Middle frontal gyrus (tissue), 1 donor: Measurements from ENCODE around the gene FOXL3.
"Not testable (repeated sequence)": the region's sequence is repeated elsewhere in the genome, so short reads cannot be mapped to it uniquely, and the experiment has no call there.

Source experiments
- DNase-seq: peaks from one replicate; pipeline ENCODE4 v3.0.0-alpha.2; 2015; ENCODE audit warnings: low spot score; ENCODE audit errors: extremely low spot score

Gene FOXL3

DNA sequence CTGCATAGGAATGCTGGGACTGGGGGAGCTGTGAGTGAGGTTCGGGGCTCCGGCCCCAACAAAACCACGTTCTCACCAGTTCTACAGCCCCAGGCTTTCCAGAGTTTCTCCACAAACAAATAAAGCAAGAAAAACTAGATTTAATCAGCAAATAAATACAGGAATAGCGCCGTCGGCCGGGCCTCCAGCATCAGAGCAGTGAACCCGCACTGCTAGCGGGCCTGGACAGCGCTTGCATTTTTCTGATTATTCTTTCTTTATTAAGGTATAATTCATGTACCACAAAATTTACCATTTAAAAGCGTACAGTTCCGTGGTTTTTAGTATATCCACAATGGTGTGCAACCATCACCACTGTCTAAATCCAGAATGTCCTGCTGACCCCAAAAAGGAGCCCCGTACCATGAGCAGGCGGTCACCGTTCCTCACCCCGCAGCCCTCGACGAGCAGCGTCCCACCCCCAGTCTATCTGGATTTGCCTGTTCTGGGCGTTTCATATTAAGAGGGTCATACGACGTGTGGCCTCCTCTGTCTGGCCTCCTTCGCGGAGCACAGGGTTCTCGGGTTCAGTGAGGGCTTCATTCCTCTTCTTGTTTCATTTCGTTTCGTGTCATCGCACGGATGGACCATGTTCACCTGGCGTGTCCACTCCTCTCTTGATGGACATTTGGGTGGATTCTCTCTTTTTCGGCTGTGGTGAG is 35.5 kb upstream of the FOXL3 start:
- no peak for DNase-seq

DNA sequence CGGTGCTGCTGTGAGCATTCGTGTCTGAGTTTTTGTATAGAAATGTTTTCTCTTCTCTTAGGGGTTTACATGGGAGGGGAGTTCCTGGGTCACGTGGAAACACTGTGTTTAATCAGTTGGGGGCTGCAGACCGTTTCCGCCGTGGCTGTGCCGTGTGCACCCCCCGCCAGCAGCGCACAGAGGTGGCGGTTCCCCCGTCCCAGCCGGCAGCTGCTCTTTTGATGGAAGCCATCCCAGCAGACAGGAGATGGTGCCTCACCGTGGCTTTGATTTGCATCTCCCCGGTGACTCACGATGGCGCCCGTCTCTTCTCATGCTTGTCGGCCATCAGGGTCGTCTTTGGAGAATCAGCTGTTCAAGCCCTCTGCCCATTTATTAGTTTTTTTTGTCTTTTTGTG is 34.9 kb upstream of the FOXL3 start:
- DNase-seq = no peak

DNA sequence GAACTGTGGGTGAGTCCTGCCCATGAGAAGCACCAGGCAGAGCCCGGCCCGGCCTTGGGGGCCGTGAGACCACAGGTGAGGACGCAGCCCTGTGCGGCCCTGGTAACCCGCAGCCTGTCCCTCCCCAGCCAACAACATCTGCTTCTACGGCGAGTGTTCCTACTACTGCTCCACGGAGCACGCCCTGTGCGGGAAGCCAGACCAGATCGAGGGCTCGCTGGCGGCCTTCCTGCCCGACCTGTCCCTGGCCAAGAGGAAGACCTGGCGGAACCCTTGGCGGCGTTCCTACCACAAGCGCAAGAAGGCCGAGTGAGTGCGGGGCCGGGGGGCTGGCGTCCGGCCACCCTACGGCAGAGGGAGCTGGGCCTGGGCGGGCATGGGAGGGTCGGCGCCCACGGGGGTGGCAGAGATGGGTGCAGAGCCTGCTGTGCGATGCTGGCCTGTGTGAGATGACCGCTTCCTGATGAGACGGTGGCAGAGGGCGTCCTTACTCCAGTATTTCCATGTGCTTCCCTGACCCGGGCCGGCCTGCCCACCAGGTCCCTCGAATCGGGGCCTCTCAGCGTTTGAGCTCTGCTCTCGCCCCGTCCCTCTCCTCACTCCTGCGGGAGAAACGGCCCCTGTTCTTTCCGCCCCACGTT is 34.1 kb upstream of the FOXL3 start:
- no peak for DNase-seq

DNA sequence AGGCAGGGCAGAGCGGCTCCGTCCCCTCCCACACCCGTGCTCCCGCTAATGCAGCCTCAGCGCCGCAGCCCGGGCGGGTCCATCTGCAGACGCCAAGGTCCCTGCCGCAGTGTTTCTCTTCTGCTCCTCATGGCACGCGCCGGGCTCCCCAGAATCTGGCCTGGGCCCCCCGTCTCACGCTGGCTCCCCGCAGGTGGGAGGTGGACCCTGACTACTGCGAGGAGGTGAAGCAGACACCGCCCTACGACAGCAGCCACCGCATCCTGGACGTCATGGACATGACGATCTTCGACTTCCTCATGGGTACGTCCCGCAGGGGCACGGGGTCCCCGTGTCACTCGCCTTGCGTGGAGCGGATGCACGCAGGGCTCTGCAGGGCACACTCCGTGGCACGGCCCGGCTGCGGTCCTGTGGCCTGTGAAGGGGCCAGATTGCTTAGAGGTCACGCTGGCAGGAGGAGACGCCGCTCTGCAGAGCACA is 33.5 kb upstream of the FOXL3 start:
- no peak for DNase-seq

DNA sequence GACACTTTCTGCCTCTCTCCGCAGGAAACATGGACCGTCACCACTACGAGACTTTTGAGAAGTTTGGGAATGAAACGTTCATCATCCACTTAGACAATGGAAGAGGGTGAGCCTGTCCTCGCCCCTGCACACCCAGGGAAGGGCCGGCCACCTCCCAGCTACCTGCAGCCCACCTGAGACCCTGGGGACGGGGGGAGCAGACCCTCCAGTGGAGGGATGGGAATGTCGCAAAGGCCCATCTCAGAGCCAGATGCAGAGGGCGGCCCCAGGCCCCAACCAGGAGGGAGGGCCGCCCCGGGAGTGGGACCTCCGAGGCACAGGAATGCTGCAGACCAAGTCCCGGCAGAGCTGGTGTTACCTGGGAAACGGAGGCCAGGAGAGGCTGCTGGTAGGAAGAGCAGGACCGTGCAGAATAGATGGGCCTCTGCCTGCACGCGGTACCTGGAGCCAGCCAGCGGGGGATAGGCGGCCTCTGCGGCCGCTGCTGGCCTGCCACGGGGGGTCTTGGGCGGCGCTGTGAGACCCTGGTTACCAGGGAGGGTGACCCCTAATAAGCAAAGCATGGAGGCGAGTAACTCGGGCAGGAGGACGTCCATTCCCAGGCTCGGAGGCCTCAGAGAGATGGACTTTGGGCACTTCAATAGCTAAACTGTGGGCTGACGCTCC is 32.9 kb upstream of the FOXL3 start:
- DNase-seq = no peak

DNA sequence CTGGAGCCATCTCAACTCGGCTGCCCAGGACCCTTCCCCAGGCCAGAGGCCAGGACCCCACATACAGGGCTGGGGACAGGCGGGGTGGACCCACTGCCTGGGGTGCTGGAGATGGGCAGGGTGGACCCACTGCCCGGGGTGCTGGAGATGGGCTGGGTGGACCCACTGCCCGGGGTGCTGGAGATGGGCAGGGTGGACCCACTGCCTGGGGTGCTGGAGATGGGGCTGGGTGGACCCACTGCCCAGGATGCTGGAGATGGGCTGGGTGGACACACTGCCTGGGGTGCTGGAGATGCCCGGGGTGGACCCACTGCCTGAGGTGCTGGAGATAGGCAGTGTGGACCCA is 32.4 kb upstream of the FOXL3 start:
- no peak for DNase-seq

DNA sequence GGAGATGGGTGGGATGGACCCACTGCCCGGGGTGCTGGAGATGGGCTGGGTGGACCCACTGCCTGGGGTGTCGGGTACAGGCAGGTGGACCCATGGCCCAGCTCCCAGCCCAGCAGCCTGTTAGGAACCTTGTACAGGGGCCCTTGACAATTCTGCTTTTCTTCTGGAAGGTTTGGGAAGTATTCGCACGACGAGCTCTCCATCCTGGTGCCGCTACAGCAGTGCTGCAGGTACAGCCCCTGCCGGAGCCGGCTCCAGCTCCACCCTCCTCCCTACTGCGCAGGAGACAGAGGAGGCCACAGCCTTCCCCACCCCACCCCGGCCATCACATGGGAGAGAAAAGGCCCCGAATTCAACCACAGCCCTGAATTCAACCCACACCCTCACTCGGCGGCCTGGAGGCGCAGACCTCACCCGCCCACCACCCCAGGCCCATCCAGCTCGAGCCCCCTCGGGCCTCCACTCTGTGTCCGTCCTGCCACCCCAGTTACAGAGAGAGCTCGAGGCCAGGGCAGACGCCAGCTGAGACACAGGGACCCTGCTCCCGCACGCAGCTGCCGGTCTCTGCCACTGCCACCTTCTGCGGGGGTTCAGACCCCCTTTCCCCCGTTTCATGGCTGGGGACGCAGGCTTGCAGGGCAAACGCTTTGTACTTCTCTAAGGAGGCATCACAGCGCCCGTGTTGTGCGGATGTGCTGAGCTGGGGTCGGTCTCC is 31.3 kb upstream of the FOXL3 start:
- no peak for DNase-seq

DNA sequence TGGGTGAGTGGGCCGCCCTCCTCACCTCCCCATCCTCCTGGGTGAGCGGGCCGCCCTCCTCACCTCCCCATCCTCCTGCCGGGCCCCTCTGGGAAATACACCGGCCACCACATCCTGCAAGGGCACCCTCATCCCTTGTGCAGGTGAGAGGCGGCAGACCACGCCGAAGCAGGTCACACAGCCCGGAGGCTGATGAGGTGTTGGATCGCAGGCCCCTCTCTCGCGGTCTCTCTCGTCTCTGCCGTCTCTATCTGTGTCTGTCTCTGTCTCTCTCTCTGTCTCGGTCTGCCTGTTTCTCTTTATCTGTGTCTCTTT is 30.8 kb upstream of the FOXL3 start:
- no peak for DNase-seq

DNA sequence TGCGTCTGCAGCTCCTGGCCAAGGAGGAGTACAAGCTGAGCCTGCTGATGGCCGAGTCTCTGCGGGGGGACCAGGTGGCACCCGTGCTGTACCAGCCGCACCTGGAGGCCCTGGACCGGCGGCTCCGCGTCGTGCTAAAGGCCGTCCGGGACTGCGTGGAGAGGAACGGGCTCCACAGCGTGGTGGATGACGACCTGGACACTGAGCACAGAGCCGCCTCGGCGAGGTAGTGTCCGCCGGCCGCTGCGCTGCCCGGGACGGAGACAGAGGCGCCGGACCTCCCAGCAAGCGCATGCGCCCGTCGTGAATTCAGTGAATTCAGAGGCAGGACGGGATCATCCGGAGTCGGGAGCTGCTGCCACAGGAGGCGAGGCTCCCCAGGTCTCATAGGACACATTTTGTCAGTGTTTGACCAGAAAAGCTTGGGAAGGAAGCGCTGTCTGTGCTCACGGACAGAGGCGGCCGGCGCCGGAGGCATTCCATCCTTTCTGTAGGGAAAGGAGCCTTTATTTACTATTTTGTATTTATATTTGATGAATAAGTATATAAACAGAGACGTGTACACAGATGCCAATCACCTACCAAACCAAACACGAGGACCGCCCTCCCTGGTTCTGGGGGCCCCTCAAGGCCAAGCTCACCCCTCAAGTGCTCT is 30.1 kb upstream of the FOXL3 start:
- no peak for DNase-seq

DNA sequence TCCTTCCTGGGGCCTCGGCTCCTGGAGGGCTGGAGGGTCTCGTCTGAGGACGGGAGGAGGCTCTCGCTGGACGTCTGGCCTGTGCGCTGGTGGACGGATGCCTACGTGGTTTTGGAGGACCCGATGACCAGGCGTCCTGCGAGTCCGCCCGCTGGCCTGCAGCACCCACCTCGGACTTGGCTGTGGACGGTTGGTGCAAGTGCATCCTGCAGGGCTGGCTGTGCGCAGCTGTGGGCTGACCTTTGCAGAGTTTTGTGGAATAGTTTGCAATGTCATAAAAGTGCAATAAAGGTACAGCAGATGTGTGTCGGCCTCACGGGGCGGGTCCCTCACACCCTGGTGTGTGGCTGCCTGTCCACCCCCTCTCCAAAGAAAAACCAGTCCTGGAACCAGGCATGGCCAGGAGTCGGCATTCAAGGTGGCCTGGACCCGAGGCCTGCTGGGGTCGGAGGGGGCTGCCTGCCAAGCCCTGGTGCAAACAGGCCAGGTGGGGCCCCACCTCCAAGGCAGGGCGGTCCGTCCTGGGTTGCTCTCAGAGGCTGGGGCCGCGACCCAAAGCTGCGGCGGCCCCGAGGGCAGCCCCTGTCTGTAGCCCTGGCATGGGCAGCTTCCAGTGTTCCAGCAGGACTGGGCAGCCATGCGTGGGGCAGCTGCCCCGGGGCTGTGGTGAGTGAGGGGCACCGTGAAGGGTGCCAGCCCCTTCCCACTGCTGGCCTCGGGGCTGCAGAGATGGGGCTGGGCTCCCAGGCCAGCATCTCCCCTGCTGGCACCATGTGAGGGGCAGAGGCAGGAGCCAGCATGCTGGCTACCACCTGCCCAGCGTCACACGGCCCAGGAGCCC is 29.3 kb upstream of the FOXL3 start:
- no peak for DNase-seq

DNA sequence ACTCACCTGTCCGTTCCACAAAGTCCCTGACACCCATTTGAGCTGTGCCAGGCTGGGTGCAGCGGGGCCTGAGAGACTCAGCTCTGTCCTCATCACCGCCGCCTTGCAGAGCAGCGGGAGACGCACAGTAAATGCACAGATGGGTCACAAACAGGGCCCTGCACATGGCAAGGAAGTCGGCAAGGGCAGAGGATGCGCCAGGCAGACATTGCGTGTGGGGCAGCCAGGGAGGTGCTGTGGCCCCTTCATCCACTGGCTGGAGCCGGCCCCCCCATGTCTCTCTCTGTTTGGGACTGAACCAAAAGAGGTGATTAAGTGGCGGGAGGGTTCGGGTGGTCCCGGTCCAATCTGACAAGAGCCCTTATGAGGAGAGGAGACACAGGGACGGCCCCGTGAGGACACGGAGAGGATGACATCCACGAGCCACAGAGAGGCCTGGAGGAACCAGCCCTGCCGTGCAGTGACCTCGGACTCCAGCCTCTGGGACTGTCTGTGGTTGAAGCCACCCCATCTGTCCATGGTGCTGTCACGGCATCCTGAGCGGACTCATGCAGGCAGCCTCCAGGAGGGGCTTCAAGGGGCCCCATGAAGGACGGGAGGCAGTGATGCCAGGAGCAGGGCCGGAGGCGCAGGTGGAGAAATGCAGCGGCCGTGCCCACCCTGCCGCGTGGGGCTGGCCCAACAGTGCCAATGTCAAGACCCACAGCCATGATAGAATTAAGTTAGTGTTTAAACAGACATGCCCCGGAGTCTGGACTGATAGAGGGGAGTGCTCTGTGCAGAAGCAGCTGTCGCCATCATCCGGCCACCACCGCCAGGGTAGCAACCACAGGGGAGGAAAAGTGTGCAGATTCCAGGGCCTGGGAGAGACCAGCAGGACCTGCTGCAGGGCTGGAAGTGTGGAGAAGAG is 28.4 kb upstream of the FOXL3 start:
- no peak for DNase-seq

DNA sequence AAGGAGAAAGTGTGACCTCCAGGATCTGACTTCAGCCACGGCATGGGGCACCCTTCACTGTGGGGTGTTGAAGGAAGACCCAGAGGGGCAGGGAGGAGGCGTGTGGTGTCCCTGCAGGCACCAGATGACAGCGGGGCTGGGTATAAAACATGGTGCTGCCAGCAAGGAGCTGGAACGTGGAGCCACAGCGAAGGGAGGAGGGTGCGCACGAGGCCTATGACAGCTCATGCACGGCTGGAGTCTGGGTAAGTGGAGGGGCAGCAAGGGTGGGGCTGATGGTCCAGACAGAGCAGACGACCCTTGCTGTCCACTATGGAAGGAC is 27.8 kb upstream of the FOXL3 start:
- no peak for DNase-seq

DNA sequence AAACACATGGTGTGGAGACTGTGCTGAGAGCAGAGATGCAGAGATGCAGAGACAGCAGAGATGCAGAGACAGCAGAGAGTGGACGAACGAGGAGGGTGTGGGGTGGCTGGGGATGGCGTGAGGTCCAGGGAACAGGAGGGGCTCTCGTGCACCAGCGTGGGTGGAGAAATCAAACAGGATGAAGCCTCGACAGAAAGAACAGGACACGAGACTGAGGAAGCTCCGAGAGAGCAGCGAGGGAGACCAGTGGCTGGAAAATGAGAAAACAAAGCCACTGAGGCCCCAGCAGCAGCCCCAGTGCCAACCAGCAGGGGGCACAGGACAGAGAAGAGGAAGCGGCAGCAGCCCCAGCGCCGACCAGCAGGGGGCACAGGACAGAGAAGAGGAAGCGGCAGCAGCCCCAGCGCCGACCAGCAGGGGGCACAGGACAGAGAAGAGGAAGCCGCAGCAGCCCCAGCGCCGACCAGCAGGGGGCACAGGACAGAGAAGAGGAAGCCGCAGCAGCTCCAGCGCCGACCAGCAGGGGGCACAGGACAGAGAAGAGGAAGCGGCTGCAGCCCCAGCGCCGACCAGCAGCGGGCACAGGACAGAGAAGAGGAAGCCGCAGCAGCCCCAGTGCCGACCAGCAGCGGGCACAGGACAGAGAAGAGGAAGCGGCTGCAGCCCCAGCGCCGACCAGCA is 27.2 kb upstream of the FOXL3 start:
- DNase-seq = not testable (repeated sequence)

DNA sequence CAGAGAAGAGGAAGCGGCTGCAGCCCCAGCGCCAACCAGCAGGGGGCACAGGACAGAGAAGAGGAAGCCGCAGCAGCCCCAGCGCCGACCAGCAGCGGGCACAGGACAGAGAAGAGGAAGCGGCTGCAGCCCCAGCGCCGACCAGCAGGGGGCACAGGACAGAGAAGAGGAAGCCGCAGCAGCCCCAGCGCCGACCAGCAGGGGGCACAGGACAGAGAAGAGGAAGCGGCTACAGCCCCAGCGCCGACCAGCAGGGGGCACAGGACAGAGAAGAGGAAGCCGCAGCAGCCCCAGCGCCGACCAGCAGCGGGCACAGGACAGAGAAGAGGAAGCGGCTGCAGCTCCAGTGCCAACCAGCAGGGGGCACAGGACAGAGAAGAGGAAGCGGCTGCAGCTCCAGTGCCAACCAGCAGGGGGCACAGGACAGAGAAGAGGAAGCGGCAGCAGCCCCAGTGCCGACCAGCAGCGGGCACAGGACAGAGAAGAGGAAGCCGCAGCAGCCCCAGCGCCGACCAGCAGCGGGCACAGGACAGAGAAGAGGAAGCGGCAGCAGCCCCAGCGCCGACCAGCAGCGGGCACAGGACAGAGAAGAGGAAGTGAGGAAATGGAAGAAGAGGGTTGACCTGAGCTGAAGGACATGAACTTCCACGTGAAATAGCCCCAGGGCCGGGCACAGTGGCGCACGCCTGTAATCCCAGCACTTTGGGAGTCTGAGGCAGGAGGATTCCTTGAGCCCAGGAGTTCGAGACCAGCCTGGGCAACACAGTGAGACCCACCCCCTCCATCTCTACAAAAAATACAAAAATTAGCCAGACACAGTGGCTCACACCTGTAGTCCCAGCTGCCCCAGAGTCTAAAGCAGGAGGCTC is 26.3 kb upstream of the FOXL3 start:
- DNase-seq = not testable (repeated sequence)

DNA sequence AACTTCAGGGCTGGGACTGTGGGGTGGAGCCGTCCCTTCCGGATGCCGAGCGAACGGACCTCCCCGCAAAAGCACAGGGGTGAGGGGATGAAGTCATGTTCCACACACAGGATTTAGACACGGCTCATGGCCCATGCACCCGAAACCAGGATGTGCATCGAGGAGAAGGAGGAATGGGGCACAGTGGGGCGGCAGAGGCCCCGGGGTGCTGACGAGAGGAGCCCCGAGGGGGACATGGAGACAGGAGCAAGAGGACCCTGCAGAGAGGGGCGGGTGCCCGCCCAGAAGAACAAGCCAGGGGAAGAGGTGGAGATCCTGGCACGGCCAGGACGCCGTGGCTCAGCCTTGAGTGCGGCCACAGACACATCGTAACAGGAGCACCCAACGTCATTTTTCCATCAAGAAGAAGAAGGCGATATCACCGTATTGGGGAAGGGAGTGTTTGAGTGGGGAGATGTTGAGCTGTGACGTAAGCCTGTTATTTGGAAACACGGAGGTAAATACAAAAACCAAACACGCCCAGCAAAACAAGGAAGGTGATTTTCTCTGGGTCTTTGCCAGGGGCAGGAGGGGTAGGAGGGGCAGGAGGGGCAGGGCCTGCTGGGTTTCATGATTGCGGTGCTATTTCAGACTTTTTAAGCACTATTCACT is 25.3 kb upstream of the FOXL3 start:
- no peak for DNase-seq

DNA sequence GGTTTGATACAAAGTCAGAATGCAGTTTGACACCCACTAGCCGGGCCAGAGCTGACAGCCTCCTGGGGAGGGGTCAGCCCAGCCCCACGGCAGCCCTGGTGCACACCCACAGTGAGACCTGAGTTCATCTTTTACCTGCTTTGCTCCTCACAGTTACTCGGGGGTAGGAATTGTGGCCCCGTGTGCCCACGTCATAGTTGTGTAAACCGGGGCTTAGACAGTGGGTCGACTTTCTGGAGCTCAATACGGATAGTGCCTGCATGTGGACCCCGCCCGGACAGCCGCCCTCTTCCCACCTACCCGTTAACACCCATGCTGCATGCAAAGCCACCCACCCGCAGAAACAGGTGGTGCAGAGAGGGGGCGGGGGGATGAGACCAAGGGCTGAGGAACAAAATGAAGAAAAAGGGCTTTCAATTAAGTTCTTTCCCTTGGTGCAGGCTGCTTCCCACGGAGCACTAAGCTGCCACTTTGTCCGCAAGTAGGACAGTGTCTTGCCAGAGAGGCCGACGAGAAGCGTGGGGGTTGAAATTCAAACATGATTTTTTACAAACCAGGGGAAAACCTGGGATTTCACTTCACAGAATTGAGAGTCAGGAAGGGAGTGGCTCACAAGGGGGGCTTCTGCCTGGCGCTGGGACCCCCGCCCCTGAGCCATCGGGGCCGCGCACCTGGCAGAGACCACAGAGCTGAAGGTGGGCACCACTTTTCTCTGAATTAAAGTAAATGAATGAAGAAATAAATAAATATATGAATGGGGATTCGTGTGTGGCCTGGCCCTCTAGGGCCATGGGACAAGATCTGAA is 24.6 kb upstream of the FOXL3 start:
- no peak for DNase-seq
